ENCODE results near the gene TRIO.

DNA sequence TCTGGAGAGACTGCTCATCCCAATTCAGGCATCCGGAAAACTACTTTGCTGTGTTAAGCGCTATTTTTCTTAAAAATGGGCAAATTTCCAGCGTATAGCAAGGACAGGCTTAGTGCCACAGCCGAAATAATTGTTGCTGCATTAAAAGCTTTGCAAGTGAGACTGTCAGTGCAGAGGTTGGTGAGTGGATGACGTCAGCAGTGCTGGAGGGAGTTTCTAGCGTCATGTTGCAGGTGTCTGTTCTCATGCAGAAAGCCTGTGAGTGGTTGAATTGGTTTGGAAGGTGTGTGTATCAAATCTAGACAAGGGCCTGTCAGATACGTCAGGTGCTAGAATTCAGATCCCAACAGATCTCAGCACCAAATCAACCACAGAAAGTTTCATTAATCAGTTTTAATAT lies 204.4 kb downstream of the TRIO start:
- TF ChIP-seq SUZ12 (IDR thresholded peaks at IDR 0.05): no peak
- TF ChIP-seq PKNOX1 (IDR thresholded peaks at IDR 0.05): no peak
- no peak for TF ChIP-seq SP1 (IDR thresholded peaks at IDR 0.05)
